Activated CD4-positive, alpha-beta T cell treated with anti-CD3 and anti-CD28 coated beads, Interleukin-2, amount 10 ng/mL, durations not matched to agents 7 days and 5 days (primary cell): ENCODE results near the gene MARK2. TPM values are rescaled to one million over a fixed set of nuclear protein-coding genes. Genes with fewer than 3 reads are reported as not detected.

Experiments used
- CTCF ChIA-PET: fragments of 350-600 bp; sonication (Branson Sonifier 250); formaldehyde crosslinking; loops from one replicate; lab custom pipeline; 2021; ENCODE audit warnings: antibody characterized with exemption; lab: Charles Lee
- POLR2A ChIA-PET: fragments of 350-600 bp; sonication (Branson Sonifier 250); formaldehyde crosslinking; loops from one replicate; lab custom pipeline; 2021; ENCODE audit warnings: antibody characterized with exemption; lab: Charles Lee
- DNase-seq: peaks from one replicate; pipeline ENCODE4 v3.0.0-alpha.2; 2020
- H3K27ac Mint-ChIP-seq: one replicate; pipeline ENCODE4 v1.8.0; 2021; ENCODE audit warnings: mild to moderate bottlenecking, moderate library complexity, mixed read lengths
- H3K27me3 Mint-ChIP-seq: one replicate; pipeline ENCODE4 v1.8.0; 2021; ENCODE audit warnings: mixed read lengths
- H3K36me3 Mint-ChIP-seq: one replicate; pipeline ENCODE4 v1.8.0; 2021; ENCODE audit warnings: low read depth, mixed read lengths
- H3K4me1 Mint-ChIP-seq: one replicate; pipeline ENCODE4 v1.8.0; 2021; ENCODE audit warnings: mixed read lengths
- H3K4me3 Mint-ChIP-seq: one replicate; pipeline ENCODE4 v1.8.0; 2021; ENCODE audit warnings: mild to moderate bottlenecking, moderate library complexity, mixed read lengths
- H3K9me3 Mint-ChIP-seq: one replicate; pipeline ENCODE4 v1.8.0; 2021; ENCODE audit warnings: mixed read lengths
- total RNA-seq, 2 experiments: library from RNA; stranded (reverse); gene quantifications; one replicate each; pipeline ENCODE4 v1.2.3, GENCODE V29; 2021

The MARK2 gene
- total RNA-seq, 2 experiments from 2014 or later, result 68.3 to 69.2 TPM

- Mint-ChIP-seq H3K36me3 (peaks cover 50% of the 10 kb centered on the region), H3K27me3 (no peaks in the 10 kb centered on the region), H3K27ac (peak overlapping the region; percentile 84), H3K4me1 (peaks cover 81% of the 10 kb centered on the region), H3K4me3 (peak overlapping the region; percentile 67), H3K9me3 (no peaks in the 10 kb centered on the region)
- peak; percentile 85 for DNase-seq
- ChIA-PET POLR2A (no interaction called here), CTCF (interaction anchor here (0.7 to 1.2 kb wide), 2 partner anchors 23 to 1636 kb away, joined by 3 read pairs; no protein-coding TSS in a partner anchor)
Measured at GRCh38 chr11:63866211-63866610, 27.3 kb downstream of the MARK2 start.

GRCh38 chr11:63867511-63867910 lies 28.6 kb downstream of the MARK2 start:
- no peak for DNase-seq
- ChIA-PET POLR2A (interaction anchor here (0.6 kb wide), 1 partner anchor 1159 kb away, joined by 3 read pairs; no protein-coding TSS in a partner anchor), CTCF (interaction anchor here (0.6 to 1.9 kb wide), 7 partner anchors 9 to 95 kb away, joined by 3 to 8 read pairs (median 3); no protein-coding TSS in a partner anchor)
- H3K36me3 Mint-ChIP-seq, result peaks cover 48% of the 10 kb centered on the region
- H3K4me3 Mint-ChIP-seq, result no peak overlapping the region
- no peaks in the 10 kb centered on the region for H3K9me3 Mint-ChIP-seq
- H3K27me3 Mint-ChIP-seq, result no peaks in the 10 kb centered on the region
- H3K4me1 Mint-ChIP-seq, result peaks cover 84% of the 10 kb centered on the region
- peak overlapping the region; percentile 84 for H3K27ac Mint-ChIP-seq

GRCh38 chr11:63868399-63869064 lies 29.6 kb downstream of the MARK2 start:
- H3K9me3 Mint-ChIP-seq, result no peaks in the 10 kb centered on the region
- no peak overlapping the region for H3K4me3 Mint-ChIP-seq

GRCh38 chr11:63869171-63869591 lies 30.3 kb downstream of the MARK2 start:
- no peaks in the 10 kb centered on the region for H3K27me3 Mint-ChIP-seq
- ChIA-PET POLR2A (no interaction called here), CTCF (interaction anchor here (1.0 to 2.3 kb wide), 4 partner anchors 10 to 48 kb away, joined by 3 to 7 read pairs (median 4); partner anchors contain the start of gene RCOR2)

More at GRCh38 chr11:63868399-63869064, 29.6 kb downstream of the MARK2 start:
- peaks cover 84% of the 10 kb centered on the region for H3K4me1 Mint-ChIP-seq
- ChIA-PET POLR2A (no interaction called here), CTCF (interaction anchor here (0.8 to 2.3 kb wide), 4 partner anchors 24 to 49 kb away, joined by 3 to 7 read pairs (median 4); partner anchors contain the start of gene RCOR2)
- H3K27ac Mint-ChIP-seq, result peak overlapping the region; percentile 54
- H3K36me3 Mint-ChIP-seq, result peaks cover 44% of the 10 kb centered on the region
- H3K27me3 Mint-ChIP-seq, result no peaks in the 10 kb centered on the region
- no peak for DNase-seq

GRCh38 chr11:63869683-63870082 lies 30.8 kb downstream of the MARK2 start:
- H3K4me1 Mint-ChIP-seq, result peaks cover 90% of the 10 kb centered on the region
- ChIA-PET POLR2A (no interaction called here), CTCF (interaction anchor here (0.6 to 2.3 kb wide), 4 partner anchors 11 to 1327 kb away, joined by 3 to 7 read pairs (median 4); partner anchors contain the start of gene RCOR2)
- no peaks in the 10 kb centered on the region for H3K27me3 Mint-ChIP-seq
- H3K9me3 Mint-ChIP-seq, result no peaks in the 10 kb centered on the region
- peaks cover 53% of the 10 kb centered on the region for H3K36me3 Mint-ChIP-seq
- peak; percentile 73 for DNase-seq
- H3K27ac Mint-ChIP-seq, result peak overlapping the region; percentile 89
- peak overlapping the region; percentile 55 for H3K4me3 Mint-ChIP-seq

More at GRCh38 chr11:63869171-63869591, 30.3 kb downstream of the MARK2 start:
- Mint-ChIP-seq H3K36me3 (peaks cover 48% of the 10 kb centered on the region), H3K9me3 (no peaks in the 10 kb centered on the region), H3K4me3 (peak overlapping the region; percentile 55), H3K4me1 (peaks cover 87% of the 10 kb centered on the region), H3K27ac (peak overlapping the region; percentile 89)
- DNase-seq, result no peak

GRCh38 chr11:63870351-63871140 lies 31.6 kb downstream of the MARK2 start:
- H3K27ac Mint-ChIP-seq, result peak overlapping the region; percentile 89
- H3K4me3 Mint-ChIP-seq, result no peak overlapping the region
- no peak for DNase-seq
- POLR2A ChIA-PET, result no interaction called here
- H3K36me3 Mint-ChIP-seq, result peaks cover 54% of the 10 kb centered on the region
- H3K27me3 Mint-ChIP-seq, result no peaks in the 10 kb centered on the region
- H3K4me1 Mint-ChIP-seq, result peaks cover 87% of the 10 kb centered on the region
- CTCF ChIA-PET, result interaction anchor here (0.6 to 2.3 kb wide), 4 partner anchors 12 to 1328 kb away, joined by 3 to 7 read pairs (median 4); no protein-coding TSS in a partner anchor
- H3K9me3 Mint-ChIP-seq, result no peaks in the 10 kb centered on the region

GRCh38 chr11:63871962-63872799 lies 33.3 kb downstream of the MARK2 start:
- no peak overlapping the region for H3K4me3 Mint-ChIP-seq

GRCh38 chr11:63872800-63873197 lies 33.9 kb downstream of the MARK2 start:
- Mint-ChIP-seq H3K27ac (no peak overlapping the region), H3K36me3 (peaks cover 42% of the 10 kb centered on the region), H3K4me1 (peaks cover 70% of the 10 kb centered on the region), H3K4me3 (no peak overlapping the region), H3K9me3 (no peaks in the 10 kb centered on the region), H3K27me3 (no peaks in the 10 kb centered on the region)
- ChIA-PET CTCF (interaction anchor here (0.9 to 2.0 kb wide), 5 partner anchors 9 to 73 kb away, joined by 3 to 7 read pairs (median 5); partner anchors contain the start of genes MARK2 and RCOR2), POLR2A (interaction anchor here (0.7 kb wide), 1 partner anchor 398 kb away, joined by 3 read pairs; no protein-coding TSS in a partner anchor)
- DNase-seq, result no peak

More at GRCh38 chr11:63871962-63872799, 33.3 kb downstream of the MARK2 start:
- peak; percentile 67 for DNase-seq
- Mint-ChIP-seq H3K9me3 (no peaks in the 10 kb centered on the region), H3K36me3 (peaks cover 48% of the 10 kb centered on the region), H3K27ac (peak overlapping the region; percentile 80), H3K27me3 (no peaks in the 10 kb centered on the region), H3K4me1 (peaks cover 74% of the 10 kb centered on the region)
- ChIA-PET CTCF (interaction anchor here (0.5 to 2.0 kb wide), 5 partner anchors 9 to 1304 kb away, joined by 4 to 7 read pairs (median 6); partner anchors contain the start of genes MARK2 and RCOR2), POLR2A (interaction anchor here (0.5 kb wide), 1 partner anchor 62 kb away, joined by 5 read pairs; no protein-coding TSS in a partner anchor)

- ChIA-PET CTCF (interaction anchor here (0.8 to 2.0 kb wide), 6 partner anchors 10 to 73 kb away, joined by 3 to 7 read pairs (median 4); partner anchors contain the start of genes MARK2 and RCOR2), POLR2A (interaction anchor here (0.7 kb wide), 1 partner anchor 398 kb away, joined by 3 read pairs; no protein-coding TSS in a partner anchor)
- H3K4me3 Mint-ChIP-seq, result no peak overlapping the region
- no peaks in the 10 kb centered on the region for H3K27me3 Mint-ChIP-seq
- peaks cover 44% of the 10 kb centered on the region for H3K36me3 Mint-ChIP-seq
- peaks cover 69% of the 10 kb centered on the region for H3K4me1 Mint-ChIP-seq
- H3K9me3 Mint-ChIP-seq, result no peaks in the 10 kb centered on the region
- no peak overlapping the region for H3K27ac Mint-ChIP-seq
- no peak for DNase-seq
Measured at GRCh38 chr11:63873311-63873710, 34.4 kb downstream of the MARK2 start.

- Mint-ChIP-seq H3K27me3 (no peaks in the 10 kb centered on the region), H3K4me3 (no peak overlapping the region), H3K4me1 (peaks cover 65% of the 10 kb centered on the region), H3K9me3 (no peaks in the 10 kb centered on the region), H3K36me3 (peaks cover 40% of the 10 kb centered on the region), H3K27ac (no peak overlapping the region)
- no peak for DNase-seq
- ChIA-PET CTCF (interaction anchor here (0.5 to 2.8 kb wide), 4 partner anchors 11 to 301 kb away, joined by 3 to 13 read pairs (median 4); no protein-coding TSS in a partner anchor), POLR2A (no interaction called here)
Measured at GRCh38 chr11:63874511-63874910, 35.6 kb downstream of the MARK2 start.

GRCh38 chr11:63875506-63876065 lies 36.7 kb downstream of the MARK2 start:
- no peak for DNase-seq
- peaks cover 65% of the 10 kb centered on the region for H3K4me1 Mint-ChIP-seq
- H3K9me3 Mint-ChIP-seq, result no peaks in the 10 kb centered on the region
- ChIA-PET CTCF (interaction anchor here (0.8 to 2.8 kb wide), 4 partner anchors 8 to 23 kb away, joined by 3 to 13 read pairs (median 4); no protein-coding TSS in a partner anchor), POLR2A (interaction anchor here (0.5 kb wide), 1 partner anchor 19 kb away, joined by 4 read pairs; no protein-coding TSS in a partner anchor)
- no peak overlapping the region for H3K4me3 Mint-ChIP-seq
- no peaks in the 10 kb centered on the region for H3K27me3 Mint-ChIP-seq
- H3K36me3 Mint-ChIP-seq, result peaks cover 42% of the 10 kb centered on the region
- H3K27ac Mint-ChIP-seq, result no peak overlapping the region
